Endothelial cell of umbilical vein (primary cell): ENCODE results near the gene CREM. TPM values are rescaled to one million over a fixed set of nuclear protein-coding genes. Genes with fewer than 3 reads are reported as not detected.

Experiments used
- BruUV-seq: library from RNA; stranded (reverse); fragments of 400-500 nt; replicated peaks from 2 replicates; lab custom pipeline; 2021; lab: Mats Ljungman, UMichigan
- CTCF ChIA-PET: fragments of 300-600, 350-600 bp; sonication (Branson Sonifier 250); formaldehyde crosslinking; loops from one replicate; lab custom pipeline; 2021; ENCODE audit warnings: antibody characterized with exemption, inconsistent platforms; lab: Charles Lee
- POLR2A ChIA-PET: fragments of 300-600, 350-600 bp; sonication (Branson Sonifier 250); formaldehyde crosslinking; loops from one replicate; lab custom pipeline; 2021; ENCODE audit warnings: antibody characterized with exemption, inconsistent platforms; lab: Charles Lee
- DNase-seq: peaks from one replicate; pipeline ENCODE4 v3.0.0-alpha.2; 2011; ENCODE audit warnings: low read depth, low spot score
- FAIRE-seq: peaks from 2 replicates; lab custom pipeline; 2011; peaks lifted over from hg19 to GRCh38; lab: Jason Lieb, UNC
- H2AFZ ChIP-seq: 2 replicates; pipeline ENCODE4 v1.6.0; 2012; ENCODE audit warnings: low read depth, low read length, control low read depth, inconsistent platforms
- H3K27ac ChIP-seq: 2 replicates; pipeline ENCODE4 v1.5.1; 2011; ENCODE audit warnings: low read depth, mild to moderate bottlenecking, control low read depth, low read length, moderate library complexity; ENCODE audit not compliant: insufficient read depth
- H3K27me3 ChIP-seq, 2 experiments: 2 replicates each; pipeline versions ENCODE4 v1.6.0 to v1.6.1; 2011; ENCODE audit warnings: low read length in 2 of 2, mixed read lengths in 1 of 2; ENCODE audit not compliant: control insufficient read depth in 2 of 2, insufficient read depth in 2 of 2
- H3K36me3 ChIP-seq, 2 experiments: 2 replicates in 1 of 2; 3 replicates in 1 of 2; pipeline ENCODE4 v1.5.1; 2011; ENCODE audit warnings: low read length in 2 of 2, mild to moderate bottlenecking in 1 of 2, moderate library complexity in 1 of 2; ENCODE audit not compliant: control insufficient read depth in 2 of 2, insufficient read depth in 2 of 2; ENCODE audit errors: extremely low read depth in 1 of 2
- H3K4me1 ChIP-seq: 3 replicates; pipeline ENCODE4 v1.5.1; 2011; ENCODE audit warnings: mild to moderate bottlenecking, low read length; ENCODE audit not compliant: control insufficient read depth, insufficient read depth; ENCODE audit errors: extremely low read depth
- H3K4me2 ChIP-seq: 2 replicates; pipeline ENCODE4 v1.6.1; 2011; ENCODE audit warnings: low read length, control low read depth, mixed read lengths; ENCODE audit not compliant: insufficient read depth
- H3K4me3 ChIP-seq, 3 experiments: fragments of 200-600 bp in 1 of 3; sonication (generic), shearing (Covaris generic) in 1 of 3; replicated peaks in 1 of 3; 2 replicates each; pipeline ENCODE4 v1.5.1; 2011 to 2016; ENCODE audit warnings: control low read depth in 3 of 3, low read length in 3 of 3, mild to moderate bottlenecking in 2 of 3, inconsistent platforms in 1 of 3, low read depth in 1 of 3, moderate library complexity in 1 of 3; ENCODE audit not compliant: insufficient read depth in 1 of 3
- H3K79me2 ChIP-seq: 2 replicates; pipeline ENCODE4 v1.6.0; 2012; ENCODE audit warnings: low read length, inconsistent platforms; ENCODE audit not compliant: control insufficient read depth, insufficient read depth
- H3K9ac ChIP-seq: replicated peaks from 2 replicates; pipeline ENCODE3; 2011; ENCODE audit warnings: low read length, control low read depth; ENCODE audit not compliant: insufficient read depth; ENCODE audit errors: extremely low read depth
- H3K9me1 ChIP-seq: replicated peaks from 3 replicates; pipeline ENCODE4 v1.6.0; 2011; ENCODE audit warnings: mild to moderate bottlenecking, low read length; ENCODE audit not compliant: control insufficient read depth, insufficient read depth; ENCODE audit errors: extremely low read depth
- H3K9me3 ChIP-seq: replicated peaks from 2 replicates; pipeline ENCODE4 v1.5.1; 2012; ENCODE audit warnings: low read length, inconsistent platforms; ENCODE audit not compliant: control insufficient read depth, insufficient read depth
- H4K20me1 ChIP-seq: replicated peaks from 2 replicates; pipeline ENCODE3; 2011; ENCODE audit warnings: mild to moderate bottlenecking, low read length; ENCODE audit not compliant: control insufficient read depth, insufficient read depth; ENCODE audit errors: extremely low read depth
- CTCF ChIP-seq, 2 donors: IDR thresholded peaks; 1 replicate in 1 of 2; 2 replicates in 1 of 2; pipeline ENCODE4 v1.5.1; 2011; ENCODE audit warnings: low read length in 2 of 2, mild to moderate bottlenecking in 2 of 2, moderate library complexity in 2 of 2, control low read depth in 1 of 2, inconsistent platforms in 1 of 2, low read depth in 1 of 2; ENCODE audit not compliant: insufficient read depth in 1 of 2; ENCODE audit errors: extremely low read depth in 1 of 2
- EZH2 ChIP-seq: IDR thresholded peaks from 2 replicates; pipeline ENCODE4 v1.6.1; 2012; ENCODE audit warnings: borderline replicate concordance, low read depth, mild to moderate bottlenecking, moderate library complexity, low read length, inconsistent platforms; ENCODE audit not compliant: severe bottlenecking
- FOS ChIP-seq: IDR thresholded peaks from 2 replicates; pipeline ENCODE4 v1.6.1; 2011; ENCODE audit warnings: mild to moderate bottlenecking, low read length, moderate library complexity, borderline replicate concordance; ENCODE audit not compliant: insufficient read depth
- GATA2 ChIP-seq: IDR thresholded peaks from 2 replicates; pipeline ENCODE4 v1.7.0; 2011; ENCODE audit warnings: low read depth, mild to moderate bottlenecking, moderate library complexity, mixed read lengths, low read length; ENCODE audit not compliant: insufficient read length, insufficient read depth
- MAX ChIP-seq: IDR thresholded peaks from 2 replicates; pipeline ENCODE4 v1.6.1; 2011; ENCODE audit not compliant: insufficient read depth, insufficient read length
- MYC ChIP-seq: IDR thresholded peaks from one replicate; pipeline ENCODE4 v1.6.1; 2011; ENCODE audit warnings: mild to moderate bottlenecking, low read depth, low read length
- POLR2A ChIP-seq: IDR thresholded peaks from 2 replicates; pipeline ENCODE4 v1.6.1; 2012; ENCODE audit warnings: low read depth, mild to moderate bottlenecking, control low read depth, low read length
- POLR2AphosphoS5 ChIP-seq: IDR thresholded peaks from 2 replicates; pipeline ENCODE4 v1.6.1; 2012; ENCODE audit warnings: low read depth, mild to moderate bottlenecking, control low read depth, low read length, moderate library complexity; ENCODE audit not compliant: insufficient read depth
- dilution Hi-C: fragments of 300-500 bp; cut with MboI; formaldehyde crosslinking; loops from one replicate; pipeline ENCODE4 v1.15.0; 2019; ENCODE audit warnings: low sequenced_read_pairs; ENCODE audit not compliant: extremely low pct_ligation_motif_present
- intact Hi-C: fragments of 100-400 bp; cut with micrococcal nuclease; formaldehyde crosslinking; loops from one replicate; pipeline ENCODE4 v1.10.0; 2022
- polyA plus RNA-seq, 4 experiments: library from polyadenylated mRNA; depleted of rRNA in 3 of 4; stranded (reverse) in 3 of 4; unstranded in 1 of 4; fragments of >200 nt; gene quantifications; 2 replicates each; pipeline versions ENCODE4 v1.2.1 to v1.2.3, GENCODE V29; 2011 to 2012; ENCODE audit warnings: missing spikeins in 1 of 4
- total RNA-seq: library from RNA; stranded (reverse); gene quantifications from 2 replicates; pipeline ENCODE4 v1.2.3, GENCODE V29; 2021

The CREM gene
- total and polyA plus RNA-seq, 2 donors (not counting 3 experiments of a cell fraction or from before 2014, with no cell fraction given) = 35.5 to 39.8 TPM

- Histone ChIP-seq H3K4me1 (peaks cover 13% of the 10 kb centered on the region), H3K27me3 (no peaks in the 10 kb centered on the region), H3K9me3 (no peaks in the 10 kb centered on the region), H4K20me1 (no peaks in the 10 kb centered on the region), H3K27ac (no peak overlapping the region), H3K9ac (no peak overlapping the region), H3K9me1 (no peaks in the 10 kb centered on the region), H3K4me2 (no peak overlapping the region), H2AFZ (no peak overlapping the region), H3K79me2 (peaks cover 29% of the 10 kb centered on the region), H3K4me3 (no peak overlapping the region), H3K36me3 (no peaks in the 10 kb centered on the region)
- ChIA-PET POLR2A (no interaction called here), CTCF (no interaction called here)
- dilution Hi-C loops = no loop called here
- TF ChIP-seq EZH2 = no peak
- no peak for TF ChIP-seq MYC
- TF ChIP-seq GATA2 = no peak
- TF ChIP-seq FOS = no peak
- TF ChIP-seq MAX = no peak
- TF ChIP-seq CTCF (IDR thresholded peaks at IDR 0.05; ENCODE audit: extremely low read depth in 1 of 2, insufficient read depth in 1 of 2, low read depth in 1 of 2, low read length in 2 of 2) = no peak
- TF ChIP-seq POLR2AphosphoS5 = no peak
- no peak for TF ChIP-seq POLR2A
- FAIRE-seq = no peak
- no TSS peak for BruUV-seq
- no peak for DNase-seq
- intact Hi-C loops = loop anchor here (5.0 kb wide), 1 partner anchor 100 kb away; no protein-coding TSS in a partner anchor
Measured at GRCh38 chr10:35091994-35092790, 34.5 kb upstream of the CREM start.
